Esophagus squamous epithelium (tissue), 5 donors: Measurements from ENCODE around the gene MEPE. TPM values are rescaled to one million over a fixed set of nuclear protein-coding genes. Genes with fewer than 3 reads are reported as not detected.
"Not testable (repeated sequence)": the region's sequence is repeated elsewhere in the genome, so short reads cannot be mapped to it uniquely, and the experiment has no call there.

Experiments used
- DNase-seq: peaks from one replicate; lab custom pipeline; 2025; lab: John Stamatoyannopoulos, UW
- H3K27ac ChIP-seq, 4 donors: fragments of 200-600 bp; sonication (generic); one replicate each; pipeline ENCODE4 v1.5.1; 2016 to 2019; ENCODE audit warnings: mild to moderate bottlenecking in 1 of 4
- H3K27me3 ChIP-seq, 4 donors: fragments of 200-600 bp; sonication (generic); 1 replicate in 3 of 4; 2 replicates in 1 of 4; pipeline versions ENCODE4 v1.5.1 to v1.6.0; 2017 to 2021; ENCODE audit warnings: antibody characterized with exemption in 1 of 4
- H3K36me3 ChIP-seq, 3 donors: fragments of 200-600 bp; sonication (generic); one replicate each; pipeline ENCODE4 v1.5.1; 2016 to 2019
- H3K4me1 ChIP-seq, 3 donors: fragments of 200-600 bp; sonication (generic); one replicate each; pipeline ENCODE4 v1.5.1; 2017 to 2019
- H3K4me3 ChIP-seq, 4 donors: fragments of 200-600 bp; sonication (generic); 1 replicate in 3 of 4; 2 replicates in 1 of 4; pipeline ENCODE4 v1.5.1; 2016 to 2019; ENCODE audit warnings: mild to moderate bottlenecking in 2 of 4, moderate library complexity in 1 of 4
- H3K9me3 ChIP-seq, 3 donors: fragments of 200-600 bp; sonication (generic); one replicate each; pipeline ENCODE4 v1.5.1; 2016 to 2019
- POLR2A ChIP-seq, 4 donors: fragments of 450-650 bp; IDR thresholded peaks; one replicate each; pipeline ENCODE4 v1.6.1; 2017; ENCODE audit warnings: antibody characterized with exemption in 4 of 4, mild to moderate bottlenecking in 4 of 4, moderate library complexity in 3 of 4
- WGBS, 2 donors: methylation state at CpG; one replicate each; pipeline ENCODE4 v1.1.5; 2018; 5-methylcytosine and 5-hydroxymethylcytosine counted together
- intact Hi-C: fragments of 100-400 bp; cut with DNase I; formaldehyde crosslinking; loops from one replicate; pipeline ENCODE4 v1.15.0; 2022
- total RNA-seq, 4 donors: library from RNA; depleted of rRNA; stranded (reverse); fragments of >200 nt; gene quantifications; one replicate each; pipeline ENCODE4 v1.1.0, GENCODE V29; 2016
- TF ChIP-seq, protein P1 (sequence below), 6 experiments: fragments of 450-650 bp in 4 of 6; fragments of 200-600 bp in 2 of 6; sonication (generic) in 2 of 6; IDR thresholded peaks; one replicate each; pipeline ENCODE4 v1.5.1; 2016 to 2019; ENCODE audit warnings: antibody characterized with exemption in 6 of 6, mild to moderate bottlenecking in 4 of 6, moderate library complexity in 4 of 6
- donor health status: DM: yes; HTN: yes; CAD: no.

Gene MEPE
- total RNA-seq, 4 donors from 2014 or later = not detected

GRCh38 chr4:87882861-87883260, 50.1 kb downstream of the MEPE start:
- Histone ChIP-seq H3K27ac (no peak overlapping the region), H3K27me3 (no peaks in the 10 kb centered on the region), H3K4me1 (no peaks in the 10 kb centered on the region), H3K36me3 (no peaks in the 10 kb centered on the region), H3K4me3 (no peak overlapping the region), H3K9me3 (no peaks in the 10 kb centered on the region)
- TF ChIP-seq POLR2A (IDR thresholded peaks at IDR 0.05) = no peak
- TF ChIP-seq, protein P1, sequence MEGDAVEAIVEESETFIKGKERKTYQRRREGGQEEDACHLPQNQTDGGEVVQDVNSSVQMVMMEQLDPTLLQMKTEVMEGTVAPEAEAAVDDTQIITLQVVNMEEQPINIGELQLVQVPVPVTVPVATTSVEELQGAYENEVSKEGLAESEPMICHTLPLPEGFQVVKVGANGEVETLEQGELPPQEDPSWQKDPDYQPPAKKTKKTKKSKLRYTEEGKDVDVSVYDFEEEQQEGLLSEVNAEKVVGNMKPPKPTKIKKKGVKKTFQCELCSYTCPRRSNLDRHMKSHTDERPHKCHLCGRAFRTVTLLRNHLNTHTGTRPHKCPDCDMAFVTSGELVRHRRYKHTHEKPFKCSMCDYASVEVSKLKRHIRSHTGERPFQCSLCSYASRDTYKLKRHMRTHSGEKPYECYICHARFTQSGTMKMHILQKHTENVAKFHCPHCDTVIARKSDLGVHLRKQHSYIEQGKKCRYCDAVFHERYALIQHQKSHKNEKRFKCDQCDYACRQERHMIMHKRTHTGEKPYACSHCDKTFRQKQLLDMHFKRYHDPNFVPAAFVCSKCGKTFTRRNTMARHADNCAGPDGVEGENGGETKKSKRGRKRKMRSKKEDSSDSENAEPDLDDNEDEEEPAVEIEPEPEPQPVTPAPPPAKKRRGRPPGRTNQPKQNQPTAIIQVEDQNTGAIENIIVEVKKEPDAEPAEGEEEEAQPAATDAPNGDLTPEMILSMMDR (IDR thresholded peaks at IDR 0.05) = no peak
- intact Hi-C loops = no loop called here
- 57 to 62% methylated on average over 2 of the region's 2 CpGs for whole genome bisulfite sequencing, 2 donors
- DNase-seq = no peak

DNA sequence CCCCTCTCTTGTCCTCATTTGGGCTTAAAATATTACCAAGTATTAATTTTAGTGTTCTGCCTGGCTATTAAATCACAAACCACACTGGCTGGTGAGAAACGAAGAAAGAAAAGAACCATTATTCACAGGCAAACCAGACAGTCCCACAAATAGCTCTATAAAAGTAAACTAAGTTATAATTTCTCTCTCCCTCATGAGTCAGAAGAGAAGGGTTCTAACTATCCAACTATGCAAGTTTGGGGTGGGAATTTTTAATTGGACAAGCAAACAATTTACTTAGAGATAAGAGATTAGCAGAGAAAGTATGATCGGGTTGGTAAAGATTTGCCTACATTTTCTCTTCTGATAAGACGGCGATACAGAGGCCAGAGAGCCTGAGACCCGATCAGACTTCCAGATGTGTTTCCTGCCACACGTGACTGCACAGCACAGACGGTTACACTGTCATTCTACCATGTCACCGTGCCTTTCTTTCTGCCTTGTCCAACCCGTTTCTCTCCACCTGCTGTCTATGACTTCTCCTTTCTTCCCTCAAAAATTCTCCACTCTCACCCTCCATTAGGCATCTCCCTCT, 52.3 kb downstream of the MEPE start:
- intact Hi-C loops = no loop called here
- no peak for DNase-seq
- Histone ChIP-seq H3K27me3 (no peaks in the 10 kb centered on the region), H3K4me3 (no peak overlapping the region), H3K36me3 (no peaks in the 10 kb centered on the region), H3K9me3 (peaks cover 0 to 11% (median 0%) of the 10 kb centered on the region in 3 donors), H3K4me1 (no peaks in the 10 kb centered on the region), H3K27ac (no peak overlapping the region)
- 51 to 55% methylated on average over 9 of the region's 9 CpGs for WGBS, 2 donors
- no peak for TF ChIP-seq POLR2A (IDR thresholded peaks at IDR 0.05)
- TF ChIP-seq, protein P1 (IDR thresholded peaks at IDR 0.05) = no peak

GRCh38 chr4:87886083-87886482, 53.3 kb downstream of the MEPE start:
- H3K4me1 ChIP-seq = no peaks in the 10 kb centered on the region
- TF ChIP-seq, protein P1 (IDR thresholded peaks at IDR 0.05) = no peak
- no peak for TF ChIP-seq POLR2A (IDR thresholded peaks at IDR 0.05)
- no peak for DNase-seq
- 68 to 75% methylated on average over 6 of the region's 6 CpGs for WGBS, 2 donors
- H3K9me3 ChIP-seq = peaks cover 0 to 11% (median 0%) of the 10 kb centered on the region in 3 donors
- H3K27ac ChIP-seq = no peak overlapping the region
- no peak overlapping the region for H3K4me3 ChIP-seq
- no peaks in the 10 kb centered on the region for H3K27me3 ChIP-seq
- intact Hi-C loops = no loop called here
- H3K36me3 ChIP-seq = no peaks in the 10 kb centered on the region

DNA sequence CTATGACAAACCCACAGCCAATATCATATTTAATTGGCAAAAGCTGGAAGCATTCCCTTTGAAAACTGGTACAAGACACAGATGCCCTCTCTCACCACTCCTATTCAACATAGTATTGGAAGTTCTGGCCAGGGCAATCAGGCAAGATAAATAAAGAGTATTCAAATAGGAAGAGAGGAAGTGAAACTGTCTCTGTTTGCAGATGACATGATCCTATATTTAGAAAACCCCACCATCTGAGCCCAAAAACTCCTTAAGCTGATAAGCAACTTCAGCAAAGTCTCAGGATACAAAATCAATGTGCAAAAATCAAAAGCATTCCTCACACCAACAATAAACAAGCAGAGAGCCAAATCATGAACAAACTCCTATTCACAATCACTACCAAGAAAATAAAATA, 58.0 kb downstream of the MEPE start:
- H3K4me1 ChIP-seq, intact Hi-C loops, H3K4me3 ChIP-seq, H3K36me3 ChIP-seq, H3K27ac ChIP-seq, DNase-seq, H3K27me3 ChIP-seq: not testable (repeated sequence)
- H3K9me3 ChIP-seq = peaks cover 0 to 11% (median 0%) of the 10 kb centered on the region in 3 donors

DNA sequence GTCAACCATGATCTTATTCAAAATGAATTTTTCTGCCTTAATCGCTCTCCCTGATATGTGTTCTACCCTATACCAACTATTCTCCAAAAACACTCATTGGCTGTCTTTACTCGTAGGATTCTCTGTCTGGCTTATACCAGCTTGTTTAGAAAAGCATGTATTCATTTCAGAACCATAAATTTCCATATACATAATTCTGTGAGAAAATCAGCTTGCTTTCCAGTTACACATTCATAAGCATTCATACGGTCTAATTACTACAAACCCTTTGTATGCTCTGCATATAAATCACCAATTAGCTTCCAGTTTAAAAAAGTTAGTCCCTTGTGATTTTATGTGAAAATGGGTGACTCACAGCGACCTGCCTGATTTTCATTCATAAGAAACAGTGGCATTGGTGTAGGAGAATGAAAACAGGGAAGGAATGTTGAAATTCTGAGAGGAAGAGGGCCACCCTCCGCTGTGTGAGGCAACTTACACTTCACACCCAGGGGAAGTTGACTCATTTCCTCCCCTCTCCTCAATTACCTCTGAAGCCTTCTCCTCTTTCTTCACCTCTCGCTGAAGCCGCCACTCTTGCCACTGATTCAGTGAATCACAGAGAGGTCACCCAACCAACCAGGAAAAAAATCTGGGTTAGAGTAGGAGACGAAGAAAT, 63.3 kb downstream of the MEPE start:
- no peak for DNase-seq
- Histone ChIP-seq H3K4me1 (no peaks in the 10 kb centered on the region), H3K4me3 (no peak overlapping the region), H3K27ac (no peak overlapping the region), H3K36me3 (no peaks in the 10 kb centered on the region), H3K27me3 (peaks cover 0 to 3% (median 0%) of the 10 kb centered on the region in 4 donors), H3K9me3 (no peaks in the 10 kb centered on the region)
- intact Hi-C loops = no loop called here
- 22 to 36% methylated on average over 8 of the region's 8 CpGs for WGBS, 2 donors
- no peak for TF ChIP-seq POLR2A (IDR thresholded peaks at IDR 0.05)
- TF ChIP-seq, protein P1 (IDR thresholded peaks at IDR 0.05) = no peak

Other genes with a start within 250 kb of the MEPE start
- gene DSPP, start 224.4 kb upstream of the MEPE start, total RNA-seq = under 1 TPM in 1 of 4 donors, not detected in 3; 0.09 TPM
- not detected for gene DMP1, start 182.7 kb upstream of the MEPE start, total RNA-seq
- gene IBSP, start 33.4 kb upstream of the MEPE start, total RNA-seq = not detected
- gene SPP1, start 142.7 kb downstream of the MEPE start, total RNA-seq = 1 to 10 TPM in 2 of 4 donors, under 1 TPM in 2; 0.15 to 4.0 (median 2.5) TPM
- gene PKD2, start 174.7 kb downstream of the MEPE start, total RNA-seq = 10 to 100 TPM in 3 of 4 donors, 1 to 10 TPM in 1; 9.4 to 34.7 (median 13.9) TPM